Fibroblast of skin of left biceps (primary cell): Measurements from ENCODE around the gene SLC35E3.
"Not testable (repeated sequence)": the region's sequence is repeated elsewhere in the genome, so short reads cannot be mapped to it uniquely, and the experiment has no call there.

Source experiments
- DNase-seq, 2 experiments: peaks; one replicate each; pipeline ENCODE4 v3.0.0-alpha.2; 2013; ENCODE audit warnings: low read depth in 2 of 2

Gene SLC35E3

DNA sequence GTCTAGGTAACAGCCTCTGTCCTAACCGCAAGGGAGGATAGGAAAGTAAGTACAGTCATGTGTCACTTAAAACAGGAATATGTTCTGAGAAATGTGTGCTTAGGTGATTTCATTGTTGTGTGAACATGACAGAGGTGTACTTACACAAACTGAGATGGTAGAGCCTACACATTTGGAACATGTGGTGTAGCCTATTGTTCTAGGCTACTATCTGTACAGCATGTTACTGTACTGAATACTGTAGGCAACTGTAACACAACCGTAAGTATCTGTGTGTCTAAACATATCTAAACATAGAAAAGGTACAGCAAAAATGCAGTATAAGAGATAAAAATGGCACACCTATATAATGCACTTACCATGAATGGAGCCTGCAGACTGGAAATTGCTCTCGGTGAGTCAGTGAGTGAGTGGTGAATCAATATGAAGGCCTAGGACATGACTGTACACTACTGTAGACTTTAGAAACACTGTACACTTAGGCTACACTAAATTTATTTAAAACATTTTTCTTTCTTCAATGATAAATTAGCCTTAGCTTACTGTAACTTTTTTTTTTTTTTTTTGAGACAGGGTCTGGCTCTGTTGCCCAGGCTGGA lies 48.8 kb downstream of the SLC35E3 start:
- DNase-seq = no peak

DNA sequence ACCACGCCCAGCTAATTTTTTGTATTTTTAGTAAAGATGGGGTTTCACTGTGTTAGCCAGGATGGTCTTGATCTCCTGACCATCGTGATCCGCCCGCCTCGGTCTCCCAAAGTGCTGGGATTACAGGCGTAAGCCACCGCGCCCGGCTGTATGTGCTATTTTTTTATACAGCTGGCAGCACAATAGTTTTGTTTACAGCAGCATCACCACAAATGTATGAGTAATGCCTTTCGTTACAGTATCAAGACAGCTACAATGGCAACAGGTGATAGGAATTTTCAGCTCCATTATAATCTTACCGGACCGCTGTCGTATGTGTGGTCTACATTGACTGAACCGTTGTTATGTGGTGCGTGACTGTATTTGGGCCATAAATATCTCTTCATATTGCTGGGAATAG lies 50.4 kb downstream of the SLC35E3 start:
- DNase-seq = no peak

DNA sequence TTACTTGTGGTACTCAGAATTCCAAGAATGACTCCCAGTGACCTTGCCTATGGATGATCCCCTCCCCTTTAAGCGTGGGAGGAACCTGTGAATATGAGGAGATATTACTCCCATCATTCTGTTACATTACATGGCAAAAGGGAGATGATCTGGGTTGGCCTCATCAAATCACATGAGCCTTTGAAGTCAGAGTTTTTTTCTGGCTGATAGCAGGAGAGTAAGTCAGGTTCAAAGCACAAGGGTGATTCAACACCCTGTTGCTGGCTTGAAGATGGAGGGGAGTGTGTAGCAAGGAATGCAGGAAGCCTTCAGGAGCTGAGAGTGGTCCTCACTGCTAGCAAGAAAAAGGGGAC lies 52.9 kb downstream of the SLC35E3 start:
- no peak for DNase-seq

DNA sequence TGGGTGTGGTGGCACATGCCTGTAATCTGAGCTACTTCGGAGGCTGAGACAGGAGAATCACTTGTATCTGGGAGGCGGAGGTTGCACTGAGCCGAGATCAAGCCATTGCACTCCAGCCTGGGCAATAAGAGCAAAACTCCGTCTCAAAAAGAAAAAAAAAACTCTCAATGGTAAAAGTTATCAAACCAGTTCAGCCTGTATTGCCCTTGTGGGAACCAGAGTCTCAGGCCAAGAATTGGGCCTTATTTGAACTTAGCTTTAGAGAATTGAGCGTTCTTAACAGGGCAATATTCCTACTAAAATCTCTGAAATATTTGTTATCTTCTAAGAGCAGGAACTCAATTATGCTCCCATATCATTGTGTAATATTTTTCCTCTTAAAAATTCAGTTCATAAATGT lies 54.3 kb downstream of the SLC35E3 start:
- no peak for DNase-seq

DNA sequence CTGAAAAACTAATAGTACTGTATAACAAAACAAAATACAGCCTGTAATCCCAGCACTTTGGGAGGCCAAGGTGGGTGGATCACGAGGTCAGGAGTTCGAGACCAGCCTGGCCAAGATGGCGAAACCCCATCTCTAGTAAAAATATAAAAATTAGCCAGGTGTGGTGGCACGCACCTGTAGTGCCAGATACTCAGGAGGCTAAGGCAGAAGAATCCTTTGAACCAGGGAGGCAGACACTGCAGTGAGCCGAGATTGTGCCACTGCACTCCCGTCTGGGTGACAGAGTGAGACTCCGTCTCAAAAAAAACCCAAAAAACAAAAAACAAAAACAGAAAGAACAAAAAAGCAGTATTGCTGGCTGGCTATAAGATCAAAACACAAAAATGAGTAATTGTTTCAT lies 55.1 kb downstream of the SLC35E3 start:
- not testable (repeated sequence) for DNase-seq

DNA sequence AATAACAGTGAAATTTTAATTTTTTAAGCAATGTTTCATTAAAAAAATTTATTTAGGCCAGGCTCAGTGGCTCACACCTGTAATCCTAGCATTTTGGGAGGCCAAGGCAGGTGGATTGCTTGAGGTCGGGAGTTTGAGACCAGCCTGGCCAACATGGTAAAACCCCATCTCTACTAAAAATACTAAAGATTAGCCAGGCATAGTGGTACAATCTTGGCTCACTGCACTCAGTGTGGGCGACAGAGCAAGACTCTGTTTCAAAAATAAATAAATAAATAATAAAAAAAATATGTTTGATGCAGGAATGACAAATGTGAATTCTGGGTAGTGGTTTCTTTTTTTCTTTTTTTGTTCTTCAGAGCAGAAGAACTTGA lies 56.4 kb downstream of the SLC35E3 start:
- DNase-seq = not testable (repeated sequence)

DNA sequence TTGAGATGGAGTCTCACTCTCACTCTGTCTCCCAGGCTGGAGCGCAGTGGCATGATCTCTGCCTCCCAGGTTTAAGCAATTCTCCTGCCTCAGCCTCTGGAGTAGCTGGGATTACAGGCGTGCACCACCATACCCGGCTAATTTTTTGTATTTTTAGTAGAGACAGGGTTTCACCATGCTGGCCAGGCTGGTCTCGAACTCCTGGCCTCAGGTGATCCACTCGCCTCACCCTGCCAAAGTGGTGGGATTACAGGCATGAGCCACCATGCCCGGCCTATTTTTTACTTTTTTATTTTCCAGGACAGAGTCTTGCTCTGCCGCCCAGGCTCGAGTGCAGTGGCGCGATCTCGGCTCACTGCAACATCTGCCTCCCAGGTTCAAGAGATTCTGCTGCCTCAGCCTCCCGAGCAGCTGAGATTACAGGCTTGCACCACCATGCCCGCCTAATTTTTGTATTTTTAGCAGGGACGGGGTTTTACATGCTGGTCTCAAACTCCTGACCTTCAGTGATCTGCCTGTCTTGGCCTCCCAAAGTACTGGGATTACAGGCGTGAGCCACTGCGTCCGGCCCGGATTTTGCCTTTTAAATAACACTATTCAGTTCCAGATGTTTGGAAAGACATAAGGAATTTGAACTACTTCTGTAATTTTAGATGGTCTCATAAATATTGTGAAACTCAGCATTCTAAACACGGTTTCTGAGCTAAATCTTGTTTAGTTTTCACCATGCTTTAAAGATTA lies 57.1 kb downstream of the SLC35E3 start:
- not testable (repeated sequence) for DNase-seq

DNA sequence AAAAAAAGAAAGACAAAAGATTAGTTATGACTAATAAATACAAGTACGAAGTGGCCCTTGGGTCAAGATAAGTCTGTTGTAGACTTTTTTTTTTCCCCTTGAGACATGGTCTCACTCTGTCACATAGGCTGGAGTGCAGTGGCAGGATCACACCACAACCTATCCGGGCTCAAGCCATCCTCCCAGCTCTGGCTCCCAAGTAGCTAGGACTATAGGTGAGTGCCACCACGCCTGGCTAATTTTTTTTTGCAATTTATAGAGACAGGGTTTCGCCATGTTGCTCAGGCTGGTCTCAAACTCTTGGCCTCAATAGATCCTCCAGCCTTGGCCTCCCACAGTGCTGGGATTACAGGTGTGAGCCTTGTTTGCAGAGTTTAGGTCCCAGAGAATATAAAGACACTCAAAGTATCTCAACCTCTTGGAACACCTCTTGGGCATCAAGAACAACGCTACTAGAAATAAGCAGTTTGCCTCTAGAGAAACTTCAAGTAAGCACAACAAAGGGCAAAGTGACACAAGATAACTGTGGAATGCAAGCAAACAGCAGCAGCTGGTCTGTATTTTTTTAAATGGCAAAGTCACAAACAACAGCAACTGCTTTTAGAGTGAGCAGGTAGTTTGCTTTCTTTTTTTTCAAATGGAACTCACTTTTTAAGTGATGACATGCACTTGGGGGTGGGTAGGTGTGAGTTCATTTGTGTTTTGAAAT lies 58.1 kb downstream of the SLC35E3 start:
- DNase-seq = no peak

DNA sequence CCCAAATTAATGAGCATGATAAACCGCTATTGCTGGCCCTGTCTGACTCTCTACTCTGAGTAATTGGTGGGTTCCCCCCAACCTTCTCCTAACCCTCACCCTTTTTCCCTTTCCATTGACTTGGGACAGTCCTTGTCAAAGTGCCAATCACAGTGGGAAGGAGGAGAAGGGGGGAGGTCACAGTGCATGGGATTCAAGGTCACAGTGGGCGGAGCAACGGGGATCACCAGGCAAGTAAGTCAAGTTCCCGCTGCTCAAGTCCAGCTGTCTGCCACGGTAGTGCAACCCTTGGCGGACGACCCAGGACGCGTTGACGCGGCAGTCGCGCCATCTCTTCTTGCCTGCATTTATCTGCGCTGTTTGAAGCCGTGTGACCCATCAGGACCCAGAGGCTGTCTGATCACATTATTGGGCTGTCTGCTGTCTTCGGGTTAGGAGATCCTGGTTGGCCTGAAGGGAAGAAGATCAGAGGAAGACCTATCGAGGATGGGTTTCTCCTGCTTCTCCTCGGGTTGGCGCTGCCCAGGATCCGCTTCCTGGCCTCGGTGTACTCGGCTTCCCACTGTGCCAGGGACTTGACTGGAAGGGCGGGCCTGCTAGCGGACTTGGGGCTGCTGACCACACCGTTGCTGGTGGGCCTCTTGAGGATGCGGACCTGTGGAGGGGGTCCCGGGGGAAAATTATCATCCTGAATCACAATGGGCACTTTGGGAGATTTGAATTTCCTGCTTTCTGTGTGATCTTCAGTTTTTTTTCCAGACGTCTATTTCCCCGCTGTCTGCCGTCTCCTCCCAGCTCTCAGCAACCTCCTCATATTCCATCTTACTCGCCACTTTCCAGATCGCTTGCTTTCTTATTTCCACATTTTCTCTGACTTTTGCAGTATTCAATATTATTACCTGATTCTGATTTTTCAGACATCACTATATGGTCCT lies 58.9 kb downstream of the SLC35E3 start:
- DNase-seq = no peak

DNA sequence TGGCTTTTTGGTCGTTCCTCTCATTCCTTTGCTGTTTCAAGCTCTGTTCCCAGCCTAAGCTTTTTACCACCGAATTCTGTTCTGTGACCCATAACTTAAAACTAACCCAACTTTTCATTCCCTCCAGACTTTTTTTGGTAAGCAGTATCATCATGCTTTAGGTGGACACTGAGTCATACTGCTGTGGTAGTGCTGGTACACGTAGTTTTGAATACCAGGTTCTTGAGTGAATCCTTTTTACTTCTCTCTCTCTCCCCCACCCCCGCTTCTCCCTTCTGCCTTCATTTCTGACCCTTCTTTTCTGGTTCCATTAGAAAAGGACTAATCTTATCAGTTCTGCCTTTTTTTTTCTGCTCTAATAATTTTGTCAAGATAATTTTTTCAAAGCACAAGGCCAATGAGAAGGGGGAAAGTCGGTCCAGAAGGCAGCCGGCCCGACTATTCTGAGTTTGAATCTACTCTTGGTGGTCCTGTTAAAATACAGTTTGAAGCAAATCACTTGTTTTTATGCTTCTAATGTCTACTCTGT lies 59.7 kb downstream of the SLC35E3 start:
- DNase-seq = no peak

DNA sequence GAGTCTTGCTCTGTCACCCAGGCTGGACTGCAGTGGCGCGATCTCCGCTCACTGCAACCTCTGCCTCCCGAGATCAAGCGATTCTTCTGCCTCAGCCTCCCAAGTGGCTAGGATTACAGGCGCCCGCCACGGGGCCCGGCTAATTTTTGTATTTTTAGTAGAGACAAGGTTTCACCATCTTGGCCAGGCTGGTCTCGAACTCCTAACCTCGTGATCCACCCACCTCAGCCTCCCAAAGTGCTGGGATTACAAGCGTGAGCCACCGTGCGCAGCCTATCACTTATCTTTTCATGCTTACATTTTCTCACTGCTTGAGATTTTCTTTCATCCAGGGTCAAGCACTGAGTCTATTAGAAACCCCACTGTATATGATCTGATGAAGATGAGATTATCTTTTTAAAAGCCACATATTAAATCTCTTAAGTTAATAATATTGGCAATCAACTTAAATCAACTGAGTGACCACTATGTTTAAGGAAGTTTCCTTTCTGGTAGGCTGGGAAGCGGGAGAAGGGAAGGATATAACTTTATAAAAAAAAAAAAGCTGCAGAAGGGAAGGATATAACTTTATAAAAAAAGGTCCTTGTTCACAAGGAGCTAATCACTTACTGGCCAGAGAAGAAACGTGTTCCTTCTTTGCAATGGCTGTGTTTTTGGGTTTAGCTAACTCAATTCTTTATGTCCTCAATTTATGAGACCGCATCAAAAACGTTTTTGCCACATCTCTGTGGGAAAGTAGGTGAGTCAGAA lies 60.7 kb downstream of the SLC35E3 start:
- DNase-seq = no peak

DNA sequence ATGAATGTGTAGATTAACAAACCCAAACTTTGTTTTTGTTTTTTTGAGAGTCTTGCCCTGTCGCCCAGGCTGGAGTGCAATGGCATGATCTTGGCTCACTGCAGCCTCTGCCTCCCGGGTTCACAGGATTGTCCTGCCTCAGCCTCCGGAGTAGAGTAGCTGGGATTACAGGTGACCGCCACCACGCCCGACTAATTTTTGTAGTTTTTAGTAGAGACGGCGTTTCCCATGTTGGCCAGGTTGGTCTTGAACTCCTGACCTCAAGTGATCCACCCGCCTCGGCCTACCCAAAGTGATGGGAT lies 61.2 kb downstream of the SLC35E3 start:
- DNase-seq = not testable (repeated sequence)

DNA sequence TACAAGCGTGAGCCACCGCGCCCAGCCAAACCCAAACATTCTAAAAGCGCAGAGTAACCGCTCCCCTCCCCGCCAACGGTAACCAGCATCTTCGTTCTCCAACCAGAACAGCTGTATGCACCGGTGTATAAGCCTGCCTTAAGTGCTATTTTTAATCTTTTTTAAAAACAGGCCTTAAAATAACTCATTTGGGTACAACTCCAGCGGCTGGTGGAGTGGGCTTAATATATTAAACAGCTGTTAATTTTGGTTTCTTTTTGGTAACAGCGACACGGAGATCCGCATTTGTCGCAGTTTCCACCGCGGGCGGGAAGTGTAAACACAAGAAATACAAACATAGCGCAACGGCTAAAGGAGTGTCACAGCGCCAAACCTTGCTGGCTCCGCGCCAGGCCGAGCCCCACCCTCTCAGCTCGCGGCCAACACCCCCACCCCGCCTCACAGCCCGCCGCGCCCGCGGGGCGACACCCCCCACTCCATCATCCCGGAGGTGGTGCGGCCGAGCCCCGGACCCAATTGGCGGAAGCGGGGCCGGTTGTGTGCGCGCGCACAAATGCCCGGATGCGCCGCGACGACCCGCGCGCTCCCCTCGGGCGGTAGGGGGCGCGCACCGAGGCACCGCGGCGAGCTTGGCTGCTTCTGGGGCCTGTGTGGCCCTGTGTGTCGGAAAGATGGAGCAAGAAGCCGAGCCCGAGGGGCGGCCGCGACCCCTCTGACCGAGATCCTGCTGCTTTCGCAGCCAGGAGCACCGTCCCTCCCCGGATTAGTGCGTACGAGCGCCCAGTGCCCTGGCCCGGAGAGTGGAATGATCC lies 61.8 kb downstream of the SLC35E3 start, which contains the start of gene MDM2:
TSS of gene MDM2 (plus strand) at position 602 of the 812 bp plus-strand sequence. CDS start 301 bp downstream, outside the sequence.
- peak; percentile 76 to 80 for DNase-seq

DNA sequence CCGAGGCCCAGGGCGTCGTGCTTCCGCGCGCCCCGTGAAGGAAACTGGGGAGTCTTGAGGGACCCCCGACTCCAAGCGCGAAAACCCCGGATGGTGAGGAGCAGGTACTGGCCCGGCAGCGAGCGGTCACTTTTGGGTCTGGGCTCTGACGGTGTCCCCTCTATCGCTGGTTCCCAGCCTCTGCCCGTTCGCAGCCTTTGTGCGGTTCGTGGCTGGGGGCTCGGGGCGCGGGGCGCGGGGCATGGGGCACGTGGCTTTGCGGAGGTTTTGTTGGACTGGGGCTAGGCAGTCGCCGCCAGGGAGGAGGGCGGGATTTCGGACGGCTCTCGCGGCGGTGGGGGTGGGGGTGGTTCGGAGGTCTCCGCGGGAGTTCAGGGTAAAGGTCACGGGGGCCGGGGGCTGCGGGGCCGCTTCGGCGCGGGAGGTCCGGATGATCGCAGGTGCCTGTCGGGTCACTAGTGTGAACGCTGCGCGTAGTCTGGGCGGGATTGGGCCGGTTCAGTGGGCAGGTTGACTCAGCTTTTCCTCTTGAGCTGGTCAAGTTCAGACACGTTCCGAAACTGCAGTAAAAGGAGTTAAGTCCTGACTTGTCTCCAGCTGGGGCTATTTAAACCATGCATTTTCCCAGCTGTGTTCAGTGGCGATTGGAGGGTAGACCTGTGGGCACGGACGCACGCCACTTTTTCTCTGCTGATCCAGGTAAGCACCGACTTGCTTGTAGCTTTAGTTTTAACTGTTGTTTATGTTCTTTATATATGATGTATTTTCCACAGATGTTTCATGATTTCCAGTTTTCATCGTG lies 62.6 kb downstream of the SLC35E3 start:
- DNase-seq = peak; percentile 42 to 55

DNA sequence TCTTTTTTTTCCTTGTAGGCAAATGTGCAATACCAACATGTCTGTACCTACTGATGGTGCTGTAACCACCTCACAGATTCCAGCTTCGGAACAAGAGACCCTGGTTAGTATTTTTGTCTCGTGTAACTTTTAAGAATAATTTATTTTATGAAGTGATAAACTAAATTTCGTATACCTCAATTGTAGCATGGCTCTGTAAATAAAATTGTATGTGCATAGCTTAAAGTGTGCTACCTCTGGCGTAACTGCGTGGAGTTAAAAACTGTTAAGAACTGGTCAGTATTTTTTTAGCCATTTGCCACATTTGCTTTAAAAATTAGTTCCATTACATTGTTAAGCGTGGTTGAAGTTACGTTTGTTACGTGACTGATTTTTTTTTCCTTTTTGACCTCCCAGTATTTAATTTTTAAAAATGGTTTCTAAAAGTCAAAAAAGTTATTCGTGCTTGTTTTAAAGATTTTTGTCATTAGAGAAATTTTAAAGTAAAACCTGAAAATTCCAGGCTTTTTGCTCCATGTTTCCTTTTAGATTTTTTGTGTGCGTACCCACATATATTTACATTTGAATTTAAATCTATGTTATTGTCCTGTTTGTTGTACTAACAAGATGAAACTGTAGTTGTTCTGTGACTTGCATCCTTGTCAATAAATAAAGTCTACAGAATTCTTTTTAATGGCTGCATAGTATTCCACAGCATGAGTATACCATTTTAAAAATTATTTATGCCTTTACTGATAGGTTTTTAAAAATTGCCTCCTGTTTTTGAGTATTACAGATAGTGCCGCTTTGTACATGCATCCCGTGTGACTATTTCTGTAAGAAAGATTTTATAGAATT lies 63.4 kb downstream of the SLC35E3 start:
- no peak for DNase-seq

DNA sequence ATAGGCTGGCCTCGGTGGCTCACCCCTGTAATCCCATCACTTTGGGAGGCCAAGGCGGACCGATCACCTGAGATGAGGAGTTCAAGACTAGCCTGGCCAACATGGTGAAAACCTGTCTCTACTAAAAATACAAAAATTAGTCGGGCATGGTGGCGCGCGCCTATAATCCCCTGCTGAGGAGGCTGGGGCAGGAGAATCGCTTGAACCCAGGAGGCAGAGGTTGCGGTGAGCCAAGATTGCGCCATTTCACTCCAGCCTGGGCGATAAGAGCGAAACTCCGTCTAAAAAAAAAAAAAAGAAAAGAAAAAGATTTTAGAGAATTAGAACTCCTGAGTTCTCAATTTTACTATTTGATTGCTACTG lies 64.0 kb downstream of the SLC35E3 start:
- DNase-seq = not testable (repeated sequence)

DNA sequence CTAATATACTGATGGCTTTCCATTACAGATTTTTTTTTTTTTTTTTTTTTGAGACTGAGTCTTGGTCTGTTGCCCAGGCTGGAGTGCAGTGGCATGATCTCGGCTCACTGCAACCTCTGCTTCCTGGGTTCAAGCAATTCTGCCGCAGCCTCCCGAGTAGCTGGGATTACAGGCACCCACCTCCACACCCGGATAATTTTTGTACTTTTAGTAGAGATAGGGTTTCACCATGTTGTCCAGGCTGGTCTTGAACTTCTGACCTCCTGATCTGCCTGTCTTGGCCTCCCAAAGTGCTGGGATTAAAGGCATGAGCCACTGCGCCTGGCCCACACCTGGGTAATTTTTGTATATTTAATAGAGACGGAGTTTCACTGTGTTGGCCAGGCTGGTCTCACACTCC lies 65.6 kb downstream of the SLC35E3 start:
- not testable (repeated sequence) for DNase-seq

DNA sequence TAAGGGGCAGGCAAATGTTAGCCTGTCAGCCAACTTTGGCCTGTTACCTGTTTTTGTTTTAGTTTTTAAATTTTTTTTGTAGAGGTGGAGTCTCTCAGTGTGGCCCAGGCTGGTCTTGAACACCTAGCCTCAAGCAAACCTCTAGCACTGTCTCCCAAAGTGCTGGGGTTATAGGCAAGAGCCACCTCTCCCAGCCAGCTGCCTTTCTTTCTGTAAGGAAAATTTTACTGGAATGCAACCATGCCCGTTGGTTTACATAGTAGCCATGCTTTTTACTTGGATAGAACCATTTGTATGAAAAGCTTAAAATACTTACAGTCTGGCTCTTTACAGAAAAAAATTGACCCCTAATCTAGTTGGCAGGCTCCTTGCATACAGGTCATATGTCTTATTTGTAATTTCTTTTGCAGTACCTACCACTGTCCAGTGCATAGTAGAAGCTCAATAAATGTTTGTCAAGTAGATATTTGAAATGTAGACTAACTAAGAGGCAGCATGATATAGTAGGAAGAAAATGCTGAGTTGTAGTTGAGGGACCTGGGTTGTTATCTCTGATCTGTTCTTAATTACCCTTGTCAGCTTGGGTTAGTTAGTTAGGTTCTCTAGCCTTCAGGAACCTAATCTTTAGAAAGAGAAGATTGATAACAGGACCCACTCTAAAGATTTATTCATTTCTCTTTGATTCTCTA lies 66.7 kb downstream of the SLC35E3 start:
- DNase-seq = no peak
